ENCODE measurements around the gene KCNJ14.
"Not testable (repeated sequence)": the region's sequence is repeated elsewhere in the genome, so short reads cannot be mapped to it uniquely, and the experiment has no call there.

KCNJ14 gene

GRCh38 chr19:48473161-48473966, 18.0 kb downstream of the KCNJ14 start:
- no peak for DNase-seq

- no peak for DNase-seq
Observed at GRCh38 chr19:48474084-48474592, 18.8 kb downstream of the KCNJ14 start.

- DNase-seq: no peak
Observed at GRCh38 chr19:48475369-48476068, 20.1 kb downstream of the KCNJ14 start.

GRCh38 chr19:48476176-48476575, 20.8 kb downstream of the KCNJ14 start:
- no peak for DNase-seq

- DNase-seq: no peak
Observed at GRCh38 chr19:48477067-48477685, 21.8 kb downstream of the KCNJ14 start.

GRCh38 chr19:48477698-48478338, 22.4 kb downstream of the KCNJ14 start:
- no peak for DNase-seq

GRCh38 chr19:48478339-48479256, 23.2 kb downstream of the KCNJ14 start:
- DNase-seq: no peak

- no peak for DNase-seq
Observed at GRCh38 chr19:48479686-48480085, 24.3 kb downstream of the KCNJ14 start.

- no peak for DNase-seq
Observed at GRCh38 chr19:48480183-48480557, 24.8 kb downstream of the KCNJ14 start.

GRCh38 chr19:48480558-48481500, 25.5 kb downstream of the KCNJ14 start:
- DNase-seq: no peak

GRCh38 chr19:48481846-48482639, 26.7 kb downstream of the KCNJ14 start:
- no peak for DNase-seq

GRCh38 chr19:48483301-48483700, 27.9 kb downstream of the KCNJ14 start:
- no peak for DNase-seq

- DNase-seq: no peak
Observed at GRCh38 chr19:48484247-48484893, 29.0 kb downstream of the KCNJ14 start.

- DNase-seq: no peak
Observed at GRCh38 chr19:48484931-48485612, 29.7 kb downstream of the KCNJ14 start.

- not testable (repeated sequence) for DNase-seq
Observed at GRCh38 chr19:48486706-48487105, 31.3 kb downstream of the KCNJ14 start.

GRCh38 chr19:48487544-48487943, 32.2 kb downstream of the KCNJ14 start:
- no peak for DNase-seq

- DNase-seq: no peak
Observed at GRCh38 chr19:48487948-48488347, 32.6 kb downstream of the KCNJ14 start.

- not testable (repeated sequence) for DNase-seq
Observed at GRCh38 chr19:48488478-48488877, 33.1 kb downstream of the KCNJ14 start.
